HuH-7.5 (cell line): ENCODE results near the gene NFIX.
A peak's percentile ranks its signal among the peaks of the same experiment; 100 is the strongest.

Experiments used
- DNase-seq: peaks from one replicate; pipeline ENCODE4 v3.0.0; 2011; ENCODE audit warnings: low spot score

Gene NFIX

GRCh38 chr19:13104848-13105711 lies 109.8 kb downstream of the NFIX start:
- no peak for DNase-seq

- DNase-seq: no peak
Measured at GRCh38 chr19:13109361-13110098, 114.3 kb downstream of the NFIX start.

GRCh38 chr19:13110099-13110610 lies 114.9 kb downstream of the NFIX start:
- no peak for DNase-seq

- no peak for DNase-seq
Measured at GRCh38 chr19:13112555-13112954, 117.3 kb downstream of the NFIX start.

GRCh38 chr19:13115936-13116281 lies 120.6 kb downstream of the NFIX start:
- no peak for DNase-seq

- DNase-seq: peak; percentile 99
Measured at GRCh38 chr19:13116282-13117175, 121.3 kb downstream of the NFIX start, which contains the start of gene TRMT1. Gene TRMT1, minus strand, starts transcription at chr19:13116740. Its CDS starts 341 bp downstream, at chr19:13116399.

- DNase-seq: no peak
Measured at GRCh38 chr19:13117176-13117771, 122.0 kb downstream of the NFIX start.

- peak; percentile 97 for DNase-seq
Measured at GRCh38 chr19:13117772-13118423, 122.6 kb downstream of the NFIX start, which contains the start of gene NACC1. Gene NACC1, plus strand, starts transcription at chr19:13118264. Its CDS starts 16,944 bp downstream, at chr19:13135208.

- DNase-seq: peak; percentile 82
Measured at GRCh38 chr19:13118424-13119193, 123.3 kb downstream of the NFIX start.

- no peak for DNase-seq
Measured at GRCh38 chr19:13119627-13120026, 124.4 kb downstream of the NFIX start.

- no peak for DNase-seq
Measured at GRCh38 chr19:13120031-13120430, 124.8 kb downstream of the NFIX start.

- no peak for DNase-seq
Measured at GRCh38 chr19:13120817-13121216, 125.5 kb downstream of the NFIX start.

- DNase-seq: no peak
Measured at GRCh38 chr19:13121551-13122274, 126.4 kb downstream of the NFIX start.

GRCh38 chr19:13122275-13122878 lies 127.1 kb downstream of the NFIX start:
- no peak for DNase-seq

GRCh38 chr19:13122980-13123957 lies 128.0 kb downstream of the NFIX start:
- no peak for DNase-seq

GRCh38 chr19:13127051-13127450 lies 131.8 kb downstream of the NFIX start:
- DNase-seq: no peak

- no peak for DNase-seq
Measured at GRCh38 chr19:13127811-13128575, 132.7 kb downstream of the NFIX start.
